Suprapubic skin (tissue), 4 donors: Measurements from ENCODE around the gene MAD1L1. TPM values are rescaled to one million over a fixed set of nuclear protein-coding genes. Genes with fewer than 3 reads are reported as not detected.
A peak's percentile ranks its signal among the peaks of the same experiment; 100 is the strongest.

Source experiments
- DNase-seq, 2 donors: peaks; one replicate each; pipeline ENCODE4 v3.0.0-alpha.2; 2019; ENCODE audit warnings: low spot score in 2 of 2
- H3K27ac ChIP-seq: fragments of 200-600 bp; sonication (generic); one replicate; pipeline ENCODE4 v1.5.1; 2019
- H3K27me3 ChIP-seq: fragments of 200-600 bp; sonication (generic); one replicate; pipeline ENCODE4 v1.5.1; 2019
- H3K36me3 ChIP-seq: fragments of 200-600 bp; sonication (generic); one replicate; pipeline ENCODE4 v1.5.1; 2019
- H3K4me1 ChIP-seq: fragments of 200-600 bp; sonication (generic); one replicate; pipeline ENCODE4 v1.5.1; 2019
- H3K4me3 ChIP-seq: fragments of 200-600 bp; sonication (generic); one replicate; pipeline ENCODE4 v1.5.1; 2019; ENCODE audit warnings: mild to moderate bottlenecking
- H3K9me3 ChIP-seq: fragments of 200-600 bp; sonication (generic); one replicate; pipeline ENCODE4 v1.5.1; 2019
- CTCF ChIP-seq, 2 donors: fragments of 200-600 bp in 1 of 2; fragments of 450-650 bp in 1 of 2; sonication (generic) in 1 of 2; IDR thresholded peaks; one replicate each; pipeline ENCODE4 v1.5.1; 2016 to 2019; ENCODE audit warnings: antibody characterized with exemption in 2 of 2, mild to moderate bottlenecking in 1 of 2, moderate library complexity in 1 of 2
- EP300 ChIP-seq: sonication (generic); formaldehyde crosslinking; IDR thresholded peaks from one replicate; pipeline ENCODE4 v1.6.1; 2017; ENCODE audit warnings: antibody characterized with exemption
- POLR2A ChIP-seq, 2 donors: fragments of 450-650 bp; IDR thresholded peaks; one replicate each; pipeline ENCODE4 v1.6.1; 2017; ENCODE audit warnings: antibody characterized with exemption in 2 of 2, mild to moderate bottlenecking in 2 of 2, moderate library complexity in 2 of 2
- POLR2AphosphoS5 ChIP-seq, 3 donors: sonication (generic); formaldehyde crosslinking; IDR thresholded peaks; one replicate each; pipeline ENCODE4 v1.6.1; 2017; ENCODE audit warnings: antibody characterized with exemption in 3 of 3
- WGBS: methylation state at CpG from one replicate; pipeline ENCODE4 v1.1.5; 2018; 5-methylcytosine and 5-hydroxymethylcytosine counted together
- total RNA-seq, 4 donors: library from RNA; depleted of rRNA; stranded (reverse); fragments of >200 nt; gene quantifications; one replicate each; pipeline ENCODE4 v1.1.0, GENCODE V29; 2016

Gene MAD1L1
- total RNA-seq, 4 donors from 2014 or later = 53.2 to 69.8 (median 62.2) TPM

- Histone ChIP-seq H3K36me3 (peaks cover 9% of the 10 kb centered on the region), H3K9me3 (no peaks in the 10 kb centered on the region), H3K4me1 (peaks cover 5% of the 10 kb centered on the region), H3K27ac (no peak overlapping the region), H3K4me3 (no peak overlapping the region), H3K27me3 (no peaks in the 10 kb centered on the region)
- peak; percentile 55 to 76 for DNase-seq
- 61% methylated on average over 6 of the region's 8 CpGs for WGBS
- TF ChIP-seq EP300 (no peak), POLR2A (IDR thresholded peaks at IDR 0.05) (no peak), POLR2AphosphoS5 (IDR thresholded peaks at IDR 0.05) (no peak), CTCF (IDR thresholded peaks at IDR 0.05) (no peak)
Measured at GRCh38 chr7:2012981-2013380, 219.8 kb downstream of the MAD1L1 start.

- H3K36me3 ChIP-seq = peaks cover 10% of the 10 kb centered on the region
- TF ChIP-seq POLR2A (IDR thresholded peaks at IDR 0.05) = no peak
- TF ChIP-seq CTCF (IDR thresholded peaks at IDR 0.05) = no peak
- TF ChIP-seq POLR2AphosphoS5 (IDR thresholded peaks at IDR 0.05) = no peak
- TF ChIP-seq EP300 = no peak
- no peak overlapping the region for H3K4me3 ChIP-seq
- no peaks in the 10 kb centered on the region for H3K27me3 ChIP-seq
- no peak overlapping the region for H3K27ac ChIP-seq
- peaks cover 5% of the 10 kb centered on the region for H3K4me1 ChIP-seq
- H3K9me3 ChIP-seq = no peaks in the 10 kb centered on the region
- DNase-seq = peak; percentile 43 to 75
- WGBS = 95% methylated on average over 27 of the region's 28 CpGs
Measured at GRCh38 chr7:2012044-2012900, 220.5 kb downstream of the MAD1L1 start.

- Histone ChIP-seq H3K4me3 (no peak overlapping the region), H3K27me3 (no peaks in the 10 kb centered on the region), H3K4me1 (peaks cover 5% of the 10 kb centered on the region), H3K27ac (no peak overlapping the region), H3K36me3 (peaks cover 10% of the 10 kb centered on the region), H3K9me3 (no peaks in the 10 kb centered on the region)
- WGBS = 96% methylated on average over 12 of the region's 17 CpGs
- TF ChIP-seq EP300 (no peak), POLR2A (IDR thresholded peaks at IDR 0.05) (no peak), POLR2AphosphoS5 (IDR thresholded peaks at IDR 0.05) (no peak), CTCF (IDR thresholded peaks at IDR 0.05) (no peak)
- peak; percentile 52 to 66 for DNase-seq
Measured at GRCh38 chr7:2011266-2012043, 221.3 kb downstream of the MAD1L1 start.

GRCh38 chr7:2010551-2011265 lies 222.0 kb downstream of the MAD1L1 start:
- TF ChIP-seq EP300 = no peak
- no peak for TF ChIP-seq POLR2AphosphoS5 (IDR thresholded peaks at IDR 0.05)
- TF ChIP-seq CTCF (IDR thresholded peaks at IDR 0.05) = no peak
- no peak for TF ChIP-seq POLR2A (IDR thresholded peaks at IDR 0.05)
- Histone ChIP-seq H3K27me3 (no peaks in the 10 kb centered on the region), H3K9me3 (no peaks in the 10 kb centered on the region), H3K4me1 (peaks cover 5% of the 10 kb centered on the region), H3K27ac (no peak overlapping the region), H3K36me3 (peaks cover 10% of the 10 kb centered on the region), H3K4me3 (no peak overlapping the region)
- peak; percentile 29 to 61 for DNase-seq
- 91% methylated on average over 29 of the region's 29 CpGs for WGBS
